ENCODE measurements around the gene XCR1. TPM values are rescaled to one million over a fixed set of nuclear protein-coding genes. Genes with fewer than 3 reads are reported as not detected.
"Not testable (repeated sequence)": the region's sequence is repeated elsewhere in the genome, so short reads cannot be mapped to it uniquely, and the experiment has no call there.

The XCR1 gene
- total and polyA plus RNA-seq, 2 of the 8 experiments (the other 6 are each of a cell fraction or from before 2014, with no cell fraction given) = 0.53 TPM; not detected in 1

GRCh38 chr3:45997499-45997898 is 29.8 kb downstream of the XCR1 start:
- H2AFZ ChIP-seq (ENCODE audit: low read length); H2BK20ac ChIP-seq (ENCODE audit: low read length); H3K36me3 ChIP-seq (ENCODE audit: control insufficient read depth in 2 of 4, insufficient read depth in 4 of 4, low read length in 3 of 4); H2BK15ac ChIP-seq (ENCODE audit: low read length); H3K4me3 ChIP-seq (ENCODE audit: extremely low read depth in 1 of 4, insufficient read depth in 2 of 4, low read depth in 3 of 4, low read length in 4 of 4); H3K23ac ChIP-seq (ENCODE audit: insufficient read length); H3K4ac ChIP-seq (replicated peaks; ENCODE audit: insufficient read length, low read depth, low read length); H3K23me2 ChIP-seq (ENCODE audit: low read depth, low read length); H3K9me3 ChIP-seq (ENCODE audit: insufficient read depth in 2 of 2, low read depth in 1 of 2, low read length in 1 of 2); FAIRE-seq; H2BK120ac ChIP-seq (replicated peaks; ENCODE audit: low read depth, low read length); H4K8ac ChIP-seq (ENCODE audit: extremely low read depth, insufficient read depth, low read length); H4K20me1 ChIP-seq (replicated peaks in 1 of 2; ENCODE audit: control insufficient read depth in 1 of 2, insufficient read depth in 2 of 2, low read length in 2 of 2); H3K79me1 ChIP-seq (ENCODE audit: low read depth, low read length); H3K27ac ChIP-seq (ENCODE audit: low read depth, low read length); H3K14ac ChIP-seq (ENCODE audit: insufficient read length); H3K27me3 ChIP-seq (replicated peaks in 1 of 4; ENCODE audit: control insufficient read depth in 3 of 4, extremely low read depth in 1 of 4, insufficient read depth in 3 of 4, low read length in 3 of 4); H3K56ac ChIP-seq (replicated peaks; ENCODE audit: insufficient read length, low read depth, low read length); H3K9ac ChIP-seq (replicated peaks in 1 of 4; ENCODE audit: extremely low read depth in 1 of 4, low read depth in 3 of 4, low read length in 3 of 4); H2AK5ac ChIP-seq (ENCODE audit: low read depth, low read length); H2BK5ac ChIP-seq (ENCODE audit: low read depth, low read length); H4K5ac ChIP-seq (ENCODE audit: insufficient read length, low read depth, low read length); POLR2A ChIA-PET (ENCODE audit: partially characterized antibody); H3K18ac ChIP-seq (ENCODE audit: extremely low read depth, low read length); DNase-seq (ENCODE audit: low read depth in 1 of 2, low spot score in 2 of 2); H4K91ac ChIP-seq (replicated peaks; ENCODE audit: insufficient read length, low read length); H3K4me2 ChIP-seq (ENCODE audit: insufficient read depth in 1 of 2, low read depth in 2 of 2, low read length in 2 of 2); H2BK12ac ChIP-seq (ENCODE audit: low read depth, low read length): not testable (repeated sequence)
- peaks cover 0 to 20% of the 10 kb centered on the region in 2 experiments; a peak in 2 of 4 replicates for H3K79me2 ChIP-seq (ENCODE audit: control insufficient read depth in 1 of 2, insufficient read depth in 2 of 2, low read length in 2 of 2)
- H3K4me1 ChIP-seq (replicated peaks in 1 of 4; ENCODE audit: control insufficient read depth in 3 of 4, insufficient read depth in 4 of 4, low read length in 3 of 4) = peaks cover 3 to 11% (median 10%) of the 10 kb centered on the region in 4 experiments
- WGBS, 2 experiments (ENCODE audit: extremely low coverage in 1 of 2, insufficient coverage in 1 of 2, insufficient read length in 1 of 2, insufficient replicate concordance in 2 of 2, low coverage in 1 of 2, low lambda C conversion rate in 2 of 2, missing lambda C conversion rate in 1 of 2) = 91% methylated on average over 18 of the region's 19 CpGs; no CpG with 5 or more reads in 1 of the 2 experiments
- CTCF ChIA-PET (ENCODE audit: partially characterized antibody) = interaction anchor here (1.8 kb wide), 1 partner anchor 81 kb away, joined by 4 read pairs; no protein-coding TSS in a partner anchor

Data from H1 (cell line).